HL-60 (cell line): ENCODE results near the gene KCNMA1.

Experiments used
- DNase-seq, 2 experiments: peaks; one replicate each; pipeline ENCODE4 v3.0.0-alpha.2; 2010 to 2020; ENCODE audit warnings: low read depth in 1 of 2, low spot score in 1 of 2
- H3K27ac ChIP-seq: fragments of 250-450 bp; sonication (Bioruptor Pico); replicated peaks from 2 replicates; pipeline ENCODE4 v1.5.1; 2020; ENCODE audit warnings: mild to moderate bottlenecking, moderate library complexity
- H3K27me3 ChIP-seq: fragments of 250-450 bp; sonication (Bioruptor Pico); 2 replicates; pipeline ENCODE4 v1.5.1; 2021; ENCODE audit warnings: mild to moderate bottlenecking, moderate library complexity; ENCODE audit not compliant: insufficient read depth, poor library complexity, severe bottlenecking
- H3K4me3 ChIP-seq: replicated peaks from 2 replicates; pipeline ENCODE4 v1.5.1; 2011; ENCODE audit warnings: mild to moderate bottlenecking, control low read depth, low read length; ENCODE audit not compliant: insufficient read depth
- GABPA ChIP-seq: IDR thresholded peaks from 2 replicates; pipeline ENCODE4 v1.6.1; 2012; ENCODE audit warnings: low read depth
- POLR2AphosphoS5 ChIP-seq: IDR thresholded peaks from 2 replicates; pipeline ENCODE4 v1.6.1; 2012; ENCODE audit warnings: low read depth
- SPI1 ChIP-seq: IDR thresholded peaks from 2 replicates; pipeline ENCODE4 v1.6.1; 2012; ENCODE audit warnings: low read depth, mild to moderate bottlenecking, borderline replicate concordance
- TF ChIP-seq, protein P1 (sequence below): IDR thresholded peaks from 2 replicates; pipeline ENCODE4 v1.6.1; 2012; ENCODE audit warnings: low read depth; ENCODE audit not compliant: insufficient replicate concordance
- TF ChIP-seq, protein P2 (sequence below): IDR thresholded peaks from one replicate; pipeline ENCODE4 v1.5.1; 2011; ENCODE audit warnings: low read length, control low read depth, inconsistent platforms; ENCODE audit not compliant: insufficient read depth

The KCNMA1 gene

DNA sequence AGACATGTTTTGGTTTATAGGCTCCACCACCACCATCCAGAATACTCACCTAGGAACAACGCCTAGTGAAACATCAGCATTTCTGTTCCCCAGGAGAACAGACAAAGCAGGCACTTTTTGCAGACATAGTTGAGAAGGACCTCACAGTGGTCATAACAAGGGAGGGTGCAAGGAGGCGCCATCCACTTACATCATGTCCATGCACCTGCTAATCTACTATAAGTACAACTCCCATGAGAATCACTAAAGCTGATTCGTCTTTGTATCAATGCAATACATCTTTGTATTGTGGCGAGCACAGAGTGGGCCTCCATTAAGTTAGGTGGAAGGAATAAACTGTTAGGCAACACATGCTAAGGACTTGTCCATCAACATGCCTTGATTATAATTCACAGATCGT is 207.1 kb downstream of the KCNMA1 start:
- no peak for DNase-seq
- no peak overlapping the region for H3K27ac ChIP-seq
- TF ChIP-seq GABPA, result no peak
- no peak for TF ChIP-seq SPI1
- TF ChIP-seq, protein P1, sequence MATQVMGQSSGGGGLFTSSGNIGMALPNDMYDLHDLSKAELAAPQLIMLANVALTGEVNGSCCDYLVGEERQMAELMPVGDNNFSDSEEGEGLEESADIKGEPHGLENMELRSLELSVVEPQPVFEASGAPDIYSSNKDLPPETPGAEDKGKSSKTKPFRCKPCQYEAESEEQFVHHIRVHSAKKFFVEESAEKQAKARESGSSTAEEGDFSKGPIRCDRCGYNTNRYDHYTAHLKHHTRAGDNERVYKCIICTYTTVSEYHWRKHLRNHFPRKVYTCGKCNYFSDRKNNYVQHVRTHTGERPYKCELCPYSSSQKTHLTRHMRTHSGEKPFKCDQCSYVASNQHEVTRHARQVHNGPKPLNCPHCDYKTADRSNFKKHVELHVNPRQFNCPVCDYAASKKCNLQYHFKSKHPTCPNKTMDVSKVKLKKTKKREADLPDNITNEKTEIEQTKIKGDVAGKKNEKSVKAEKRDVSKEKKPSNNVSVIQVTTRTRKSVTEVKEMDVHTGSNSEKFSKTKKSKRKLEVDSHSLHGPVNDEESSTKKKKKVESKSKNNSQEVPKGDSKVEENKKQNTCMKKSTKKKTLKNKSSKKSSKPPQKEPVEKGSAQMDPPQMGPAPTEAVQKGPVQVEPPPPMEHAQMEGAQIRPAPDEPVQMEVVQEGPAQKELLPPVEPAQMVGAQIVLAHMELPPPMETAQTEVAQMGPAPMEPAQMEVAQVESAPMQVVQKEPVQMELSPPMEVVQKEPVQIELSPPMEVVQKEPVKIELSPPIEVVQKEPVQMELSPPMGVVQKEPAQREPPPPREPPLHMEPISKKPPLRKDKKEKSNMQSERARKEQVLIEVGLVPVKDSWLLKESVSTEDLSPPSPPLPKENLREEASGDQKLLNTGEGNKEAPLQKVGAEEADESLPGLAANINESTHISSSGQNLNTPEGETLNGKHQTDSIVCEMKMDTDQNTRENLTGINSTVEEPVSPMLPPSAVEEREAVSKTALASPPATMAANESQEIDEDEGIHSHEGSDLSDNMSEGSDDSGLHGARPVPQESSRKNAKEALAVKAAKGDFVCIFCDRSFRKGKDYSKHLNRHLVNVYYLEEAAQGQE, result no peak
- no peak for TF ChIP-seq POLR2AphosphoS5
- TF ChIP-seq, protein P2, sequence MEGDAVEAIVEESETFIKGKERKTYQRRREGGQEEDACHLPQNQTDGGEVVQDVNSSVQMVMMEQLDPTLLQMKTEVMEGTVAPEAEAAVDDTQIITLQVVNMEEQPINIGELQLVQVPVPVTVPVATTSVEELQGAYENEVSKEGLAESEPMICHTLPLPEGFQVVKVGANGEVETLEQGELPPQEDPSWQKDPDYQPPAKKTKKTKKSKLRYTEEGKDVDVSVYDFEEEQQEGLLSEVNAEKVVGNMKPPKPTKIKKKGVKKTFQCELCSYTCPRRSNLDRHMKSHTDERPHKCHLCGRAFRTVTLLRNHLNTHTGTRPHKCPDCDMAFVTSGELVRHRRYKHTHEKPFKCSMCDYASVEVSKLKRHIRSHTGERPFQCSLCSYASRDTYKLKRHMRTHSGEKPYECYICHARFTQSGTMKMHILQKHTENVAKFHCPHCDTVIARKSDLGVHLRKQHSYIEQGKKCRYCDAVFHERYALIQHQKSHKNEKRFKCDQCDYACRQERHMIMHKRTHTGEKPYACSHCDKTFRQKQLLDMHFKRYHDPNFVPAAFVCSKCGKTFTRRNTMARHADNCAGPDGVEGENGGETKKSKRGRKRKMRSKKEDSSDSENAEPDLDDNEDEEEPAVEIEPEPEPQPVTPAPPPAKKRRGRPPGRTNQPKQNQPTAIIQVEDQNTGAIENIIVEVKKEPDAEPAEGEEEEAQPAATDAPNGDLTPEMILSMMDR, result no peak
- no peak overlapping the region for H3K4me3 ChIP-seq
- no peaks in the 10 kb centered on the region for H3K27me3 ChIP-seq

DNA sequence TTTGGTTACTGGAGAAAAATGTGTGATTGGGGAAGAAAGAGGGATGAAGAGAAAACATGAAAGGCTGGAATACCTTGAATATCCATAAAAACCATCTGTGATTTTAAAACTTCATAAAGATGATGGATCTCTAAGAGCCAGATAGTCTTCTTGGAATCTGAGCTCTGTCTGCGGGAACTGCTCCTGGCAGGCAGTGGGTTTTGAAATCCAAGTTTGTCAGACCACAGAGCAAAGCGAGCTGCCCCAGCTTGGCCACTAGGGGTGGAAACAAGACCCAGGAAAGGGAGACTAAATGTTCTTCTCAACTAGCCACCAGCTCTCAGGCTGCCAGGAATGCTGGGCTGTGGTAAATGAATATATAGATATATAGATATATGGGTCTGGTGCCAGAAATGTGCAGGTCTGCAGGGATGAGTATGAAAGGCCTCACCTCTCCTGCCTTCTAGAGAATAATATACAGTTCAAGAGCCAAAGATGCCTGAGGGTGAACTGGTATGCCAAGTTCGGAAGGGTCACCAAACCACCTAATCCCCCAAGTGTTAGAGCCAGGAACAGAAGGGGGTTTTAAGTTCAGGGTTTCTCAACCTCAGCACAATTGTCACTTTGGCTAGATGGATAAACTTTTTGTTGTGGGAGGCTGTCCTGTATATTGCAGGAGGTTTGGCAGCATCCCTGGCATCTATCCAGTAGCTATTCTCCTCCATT is 208.8 kb downstream of the KCNMA1 start:
- Histone ChIP-seq H3K27ac (no peak overlapping the region), H3K4me3 (no peak overlapping the region), H3K27me3 (no peaks in the 10 kb centered on the region)
- TF ChIP-seq, protein P2, result no peak
- TF ChIP-seq SPI1, result no peak
- TF ChIP-seq GABPA, result no peak
- TF ChIP-seq POLR2AphosphoS5, result no peak
- TF ChIP-seq, protein P1, result no peak
- no peak for DNase-seq

DNA sequence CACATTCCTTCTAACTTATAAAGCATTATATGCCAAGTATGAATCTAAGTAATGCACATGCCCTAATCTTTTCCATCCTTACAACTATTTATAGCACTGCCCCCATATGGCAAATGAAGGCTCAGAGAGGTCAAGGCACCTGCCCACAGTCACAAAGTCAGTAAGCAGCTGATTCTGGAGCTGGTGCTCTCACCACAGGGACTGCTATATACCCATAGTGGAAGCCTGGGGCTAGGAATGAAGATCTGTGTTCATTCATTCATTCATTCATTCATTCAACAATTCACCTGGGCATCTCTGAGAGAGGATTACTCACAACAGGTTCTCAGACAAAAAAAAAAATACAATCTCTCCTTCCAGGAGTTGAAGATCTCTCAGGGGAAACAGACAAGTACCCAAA is 213.4 kb downstream of the KCNMA1 start:
- Histone ChIP-seq H3K4me3 (no peak overlapping the region), H3K27ac (no peak overlapping the region), H3K27me3 (no peaks in the 10 kb centered on the region)
- no peak for TF ChIP-seq GABPA
- TF ChIP-seq, protein P2, result no peak
- no peak for DNase-seq
